HT-29 (cell line): ENCODE data around the gene MTA1. TPM values are rescaled to one million over a fixed set of nuclear protein-coding genes. Genes with fewer than 3 reads are reported as not detected.

Experiments used
- DNase-seq: peaks from one replicate; pipeline ENCODE4 v3.0.0-alpha.2; 2015; ENCODE audit warnings: low spot score
- total RNA-seq: library from RNA; depleted of rRNA; stranded (reverse); fragments of >200 nt; shearing (Covaris generic); gene quantifications from 2 replicates; pipeline ENCODE4 v1.2.3, GENCODE V29; 2014; rRNA removed

The MTA1 gene
- 120 and 136 TPM in 2 replicates for total RNA-seq

DNA sequence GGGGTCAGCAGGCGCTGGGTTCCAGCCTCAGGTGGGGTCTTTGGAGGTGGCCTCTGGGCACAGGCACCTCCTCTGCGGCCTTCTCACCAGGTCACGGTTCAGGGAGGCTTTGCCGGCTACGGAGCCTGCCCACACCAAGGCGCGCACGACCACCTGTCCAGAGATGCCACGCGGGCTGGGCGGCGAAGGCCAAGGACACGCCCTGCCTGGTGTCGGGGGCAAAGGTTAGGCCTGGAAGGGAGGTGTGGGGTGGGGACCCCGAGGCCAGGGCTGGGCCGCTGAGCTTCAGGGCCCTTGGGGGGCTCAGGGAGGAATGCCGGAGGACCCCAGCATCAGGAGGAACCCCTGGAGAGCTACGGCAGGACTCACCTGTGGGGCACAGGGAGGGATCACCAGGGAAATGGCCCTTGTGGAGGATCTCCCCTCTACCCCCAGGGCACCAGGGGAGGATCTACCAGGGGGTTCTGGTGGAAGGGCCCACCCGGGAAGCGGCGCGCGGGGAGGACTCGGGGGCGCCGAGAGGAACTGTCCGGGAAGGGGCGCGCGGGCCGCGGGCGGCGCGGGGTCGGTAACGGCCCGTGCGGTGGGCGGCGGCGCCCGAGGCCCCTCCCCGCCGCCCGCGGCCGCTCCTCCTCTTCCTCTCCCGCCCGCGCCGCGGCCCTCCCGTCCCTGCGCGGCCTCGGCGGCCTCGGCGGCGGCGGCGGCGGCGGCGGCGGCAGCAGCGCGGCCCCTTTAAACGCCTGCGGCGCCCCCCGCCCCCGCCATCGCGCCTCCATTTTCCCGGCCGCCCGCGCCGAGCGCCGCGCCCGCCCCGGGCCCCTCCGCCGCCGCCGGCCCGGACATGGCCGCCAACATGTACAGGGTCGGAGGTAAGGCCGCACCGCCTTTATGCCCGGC lies at the start of gene MTA1:
Gene MTA1 (plus strand): TSS at position 633 of the 897 bp plus-strand sequence. CDS start 209 bp downstream, at position 842.
- no peak for DNase-seq

DNA sequence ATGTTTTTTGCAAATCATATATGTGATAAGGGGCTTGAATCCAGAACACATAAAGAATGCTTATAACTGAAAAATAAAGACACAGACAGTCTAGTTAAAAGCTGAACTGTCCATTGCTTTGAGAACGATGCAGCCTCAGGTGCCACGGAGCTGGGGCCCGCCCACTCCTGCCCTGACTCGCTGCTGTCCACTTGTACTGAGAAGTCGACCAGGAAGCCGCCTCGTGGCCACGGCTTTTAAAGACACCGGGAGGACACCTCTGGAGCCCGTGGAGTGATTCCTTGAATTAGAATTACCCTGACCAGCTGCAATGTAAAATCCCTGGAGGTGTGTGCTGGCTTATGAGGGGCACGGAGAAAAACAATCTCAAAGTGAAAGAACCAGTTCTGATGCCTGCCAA lies 45.2 kb upstream of the MTA1 start:
- peak; percentile 27 for DNase-seq

DNA sequence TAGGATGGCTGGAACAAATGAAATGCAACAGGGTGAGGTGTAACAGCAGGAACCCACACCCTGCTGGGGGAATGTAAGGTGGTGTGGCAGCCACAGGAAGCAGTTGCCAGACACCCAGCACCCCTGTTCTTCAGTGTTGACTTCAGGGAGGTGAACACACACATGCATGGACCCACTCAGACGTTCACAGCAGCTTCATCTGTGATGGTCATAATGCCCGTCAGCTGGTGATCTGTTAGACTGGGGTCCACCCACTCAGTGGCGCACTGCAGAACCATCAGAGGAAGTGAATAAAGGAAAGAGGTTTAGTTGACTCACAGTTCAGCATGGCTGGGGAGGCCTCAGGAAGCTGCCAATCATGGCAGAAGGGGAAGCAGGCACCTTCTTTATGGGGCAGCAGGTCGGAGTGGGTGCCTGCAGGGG lies 44.0 kb upstream of the MTA1 start:
- DNase-seq, result no peak

DNA sequence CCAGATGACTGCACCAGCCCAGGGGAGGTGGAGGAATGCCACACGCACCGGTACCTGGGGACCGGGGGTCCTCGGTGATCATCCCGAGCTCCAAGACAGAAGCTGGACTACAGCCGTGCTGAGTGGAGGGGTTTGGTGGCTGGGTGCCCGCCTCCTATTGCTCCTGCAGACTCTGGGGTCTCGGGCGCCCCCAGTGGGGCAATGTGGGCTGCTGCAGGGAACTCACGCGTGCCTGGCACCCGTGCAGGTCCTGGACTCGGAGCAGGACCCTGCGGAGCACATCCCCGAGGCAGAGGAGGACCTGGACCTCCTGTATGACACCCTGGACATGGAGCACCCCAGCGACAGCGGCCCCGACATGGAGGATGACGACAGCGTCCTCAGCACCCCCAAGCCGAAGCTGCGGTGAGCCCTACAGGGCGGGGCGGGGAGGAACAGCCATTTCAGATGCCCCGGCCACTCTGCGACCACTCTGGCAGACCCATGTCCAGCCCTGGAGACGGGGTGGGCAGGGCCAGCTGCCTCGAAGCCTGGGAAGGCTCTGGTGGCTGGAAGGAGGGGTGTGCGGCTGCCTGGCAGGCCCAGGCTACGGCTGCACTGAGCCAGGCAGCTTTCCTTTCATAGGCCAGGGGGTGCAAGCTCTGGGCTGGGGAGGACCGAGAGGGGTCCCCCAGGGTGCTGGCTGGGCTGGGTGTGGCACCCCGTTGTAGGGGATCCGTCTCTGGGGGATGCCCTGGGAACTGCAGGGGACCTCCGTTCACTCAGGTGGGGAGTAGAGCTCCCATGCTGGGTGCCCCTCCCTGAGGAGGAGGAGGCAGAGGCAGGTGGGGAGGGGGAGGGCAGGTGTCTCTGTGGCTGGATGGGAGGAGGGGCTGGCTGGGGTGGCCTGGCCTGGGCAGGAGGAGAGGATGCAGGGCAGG lies 42.8 kb upstream of the MTA1 start:
- DNase-seq, result no peak

DNA sequence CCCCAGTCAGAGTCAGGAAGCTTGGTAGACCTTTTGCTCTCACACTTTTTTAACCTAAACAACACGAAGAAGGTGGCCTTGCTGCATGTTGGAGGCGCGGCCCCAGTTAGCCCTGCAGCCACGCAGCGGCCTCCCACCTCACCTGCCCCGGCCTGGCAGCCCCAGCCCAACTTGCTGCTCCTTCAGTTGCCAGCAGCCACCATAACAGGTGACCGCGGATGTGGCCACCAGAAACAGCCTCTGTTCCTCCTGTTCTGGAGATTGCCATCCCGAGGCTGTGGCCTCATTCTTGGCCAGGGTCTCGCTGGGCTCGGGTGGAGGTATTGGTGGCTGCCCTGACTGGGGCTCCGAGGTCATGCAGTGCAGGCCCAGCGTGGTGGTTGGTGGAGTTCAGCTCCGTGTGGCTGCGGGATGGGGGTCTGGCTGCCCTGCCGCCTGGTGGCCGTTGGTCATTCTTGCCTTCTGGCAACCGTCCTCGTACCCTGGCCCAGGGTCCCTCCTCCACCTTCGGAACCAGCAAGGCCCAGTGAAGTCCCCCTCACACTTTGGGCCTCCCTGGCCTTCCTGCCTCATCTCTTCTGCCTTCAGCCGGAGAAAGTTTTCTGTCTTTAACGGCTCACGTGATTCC lies 42.0 kb upstream of the MTA1 start:
- DNase-seq, result no peak

DNA sequence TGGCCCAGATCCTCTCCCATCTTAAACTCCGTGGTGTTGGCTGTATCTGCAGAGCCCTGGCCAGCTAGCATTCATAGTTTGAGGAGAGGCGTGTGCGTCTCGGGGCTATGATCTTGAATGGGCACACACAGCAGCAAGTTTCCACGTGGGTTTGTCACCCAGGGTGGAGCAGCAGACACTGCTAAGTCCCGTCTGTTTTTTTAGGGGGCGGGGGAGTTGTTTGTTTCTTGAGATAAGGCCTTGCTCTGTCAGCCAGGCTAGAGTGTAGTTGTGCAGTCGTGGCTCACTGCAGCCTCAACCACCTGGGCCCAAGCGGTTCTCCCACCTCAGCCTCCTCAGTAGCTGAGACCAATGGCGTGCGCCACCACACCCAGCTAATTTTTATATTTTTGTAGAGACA lies 41.4 kb upstream of the MTA1 start:
- no peak for DNase-seq

DNA sequence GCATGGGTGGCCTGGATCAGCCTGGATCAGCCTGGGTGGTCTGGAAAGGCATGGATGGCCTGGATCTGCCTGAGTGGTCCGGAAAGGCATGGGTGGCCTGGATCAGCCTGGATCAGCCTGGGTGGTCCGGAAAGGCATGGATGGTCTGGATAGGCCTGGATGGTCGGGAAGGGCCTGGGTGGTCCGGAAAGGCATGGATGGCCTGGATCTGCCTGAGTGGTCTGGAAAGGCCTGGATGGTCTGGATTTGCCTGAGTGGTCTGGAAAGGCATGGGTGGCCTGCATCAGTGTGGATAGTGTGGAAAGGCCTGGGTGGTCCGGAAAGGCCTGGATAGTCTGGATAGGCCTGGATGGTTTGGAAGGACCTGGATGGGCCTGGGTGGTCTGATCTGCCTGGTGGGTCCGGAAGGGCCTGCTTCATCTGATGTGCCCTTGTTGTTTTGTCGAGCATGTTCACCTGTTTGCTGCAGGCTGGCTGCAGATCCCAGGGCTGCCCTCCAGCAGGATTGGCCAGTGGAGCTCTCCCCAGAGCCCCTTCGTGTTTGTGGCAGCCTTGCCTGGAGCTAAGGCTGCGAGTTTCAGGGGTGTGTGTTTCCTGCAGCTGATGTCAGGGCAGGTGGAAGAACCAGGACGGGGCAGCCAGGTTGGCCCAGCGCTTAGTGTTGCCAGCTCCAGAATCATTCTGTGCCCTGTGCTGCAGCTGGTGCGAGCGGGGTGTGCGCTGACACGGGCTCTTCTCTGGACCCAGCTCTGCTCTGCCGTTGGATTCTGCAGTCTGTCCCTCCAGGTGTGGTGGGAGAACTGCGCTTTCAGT lies 40.5 kb upstream of the MTA1 start:
- DNase-seq, result no peak

DNA sequence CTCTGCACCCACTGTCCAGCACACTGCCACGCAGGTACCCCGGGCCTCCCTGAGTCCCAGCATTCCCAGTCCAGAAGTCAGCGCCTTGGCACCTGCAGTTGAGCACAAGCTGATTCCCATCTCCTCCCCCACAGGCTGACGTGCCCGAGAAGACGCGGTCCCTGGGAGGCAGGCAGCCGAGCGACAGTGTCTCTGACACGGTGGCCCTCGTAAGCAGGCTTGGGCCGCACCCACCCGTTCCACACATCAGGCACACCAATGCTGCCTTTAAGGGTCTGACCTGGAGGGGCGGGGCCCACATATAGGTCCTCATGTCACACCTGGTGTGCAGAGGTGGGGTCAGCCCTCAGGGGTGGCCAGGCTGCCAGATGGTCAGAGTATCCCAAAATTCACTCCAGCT lies 39.7 kb upstream of the MTA1 start:
- no peak for DNase-seq

DNA sequence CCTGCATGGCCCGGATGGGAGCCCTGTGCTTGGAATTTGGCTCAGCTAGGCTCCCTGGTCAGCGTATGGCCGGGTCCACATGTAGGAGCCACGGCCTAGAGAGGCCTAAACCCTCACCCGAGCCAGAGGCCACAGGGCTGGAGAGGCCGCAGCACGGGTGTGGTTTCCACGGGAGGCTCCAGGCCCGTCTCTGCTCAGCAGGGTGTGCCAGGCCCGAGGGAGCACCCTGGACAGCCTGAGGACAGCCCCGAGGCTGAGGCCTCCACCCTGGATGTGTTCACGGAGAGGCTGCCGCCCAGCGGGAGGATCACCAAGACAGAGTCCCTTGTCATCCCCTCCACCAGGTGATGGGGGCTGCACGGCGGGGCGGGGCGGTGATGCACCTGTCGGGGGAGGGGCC lies 38.9 kb upstream of the MTA1 start:
- DNase-seq, result no peak

DNA sequence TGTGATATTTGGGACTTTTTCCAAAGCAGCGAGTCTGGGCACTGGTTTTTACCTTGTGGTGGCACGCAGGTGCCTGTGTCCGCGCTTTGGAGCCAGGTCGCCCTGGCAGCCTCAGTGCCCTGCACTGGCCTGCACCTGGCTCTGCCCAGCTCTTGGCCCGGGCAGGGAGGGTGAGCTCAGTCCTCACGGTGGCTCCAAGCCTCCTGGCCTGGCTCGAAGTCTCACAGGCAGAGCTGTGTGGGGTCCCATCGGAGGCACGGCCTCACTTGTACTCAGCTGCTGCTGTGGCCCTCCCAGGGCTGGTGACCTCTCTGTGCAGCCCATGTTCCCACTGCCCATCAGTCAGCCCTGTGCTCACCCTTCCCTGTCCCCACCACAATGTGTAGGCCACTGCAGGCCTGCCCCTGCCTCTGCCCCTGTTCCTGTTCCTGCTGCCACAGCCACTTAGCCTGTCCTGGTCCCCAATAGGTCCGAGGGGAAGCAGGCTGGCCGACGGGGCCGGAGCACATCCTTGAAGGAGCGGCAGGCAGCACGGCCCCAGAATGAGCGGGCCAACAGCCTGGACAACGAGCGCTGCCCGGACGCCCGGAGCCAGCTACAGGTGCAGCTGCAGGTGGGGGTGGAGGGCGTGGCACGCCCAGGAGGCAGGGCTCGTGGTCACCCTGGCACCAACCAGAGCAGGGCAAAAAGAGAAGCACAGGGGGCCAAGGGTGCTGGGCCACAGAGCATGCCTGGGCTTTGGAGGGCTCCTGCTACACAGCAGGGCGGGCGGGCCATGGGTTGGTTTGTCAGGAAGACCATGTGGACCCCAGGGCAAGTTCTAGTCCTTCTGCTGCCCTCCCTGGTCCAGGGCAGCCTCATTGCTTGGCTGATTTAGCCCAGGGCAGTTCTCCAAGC lies 37.9 kb upstream of the MTA1 start:
- DNase-seq, result no peak

DNA sequence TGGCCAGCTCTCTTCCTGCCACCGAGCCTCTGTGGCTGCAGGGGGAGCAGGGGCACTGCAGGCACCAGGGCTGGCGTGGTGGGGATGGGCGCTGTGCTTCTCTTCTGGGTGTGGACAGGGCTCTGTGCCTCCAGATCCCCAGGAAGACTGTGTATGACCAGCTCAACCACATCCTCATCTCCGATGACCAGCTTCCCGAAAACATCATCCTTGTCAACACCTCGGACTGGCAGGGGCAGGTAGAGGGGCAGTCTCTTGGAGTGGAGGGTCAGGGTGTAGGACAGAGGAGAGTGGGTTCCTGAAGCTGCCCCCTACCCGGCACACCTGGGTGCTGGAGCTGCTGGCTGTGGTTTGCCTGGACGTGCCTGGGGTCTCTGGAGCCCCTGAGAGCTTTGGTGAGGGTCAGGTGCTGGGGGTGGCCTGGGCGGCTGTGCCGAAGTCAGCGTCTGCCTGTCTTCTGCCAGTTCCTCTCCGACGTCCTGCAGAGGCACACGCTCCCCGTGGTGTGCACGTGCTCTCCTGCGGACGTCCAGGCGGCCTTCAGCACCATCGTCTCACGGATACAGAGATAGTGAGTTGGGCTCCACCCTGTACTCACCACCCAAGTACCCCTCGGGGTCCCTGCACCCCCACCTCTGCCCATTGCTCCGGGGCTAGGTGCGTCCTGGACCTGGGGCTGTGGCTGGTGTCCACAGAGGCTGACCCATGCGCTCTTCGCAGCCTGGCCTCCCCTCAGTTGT lies 37.1 kb upstream of the MTA1 start:
- no peak for DNase-seq

DNA sequence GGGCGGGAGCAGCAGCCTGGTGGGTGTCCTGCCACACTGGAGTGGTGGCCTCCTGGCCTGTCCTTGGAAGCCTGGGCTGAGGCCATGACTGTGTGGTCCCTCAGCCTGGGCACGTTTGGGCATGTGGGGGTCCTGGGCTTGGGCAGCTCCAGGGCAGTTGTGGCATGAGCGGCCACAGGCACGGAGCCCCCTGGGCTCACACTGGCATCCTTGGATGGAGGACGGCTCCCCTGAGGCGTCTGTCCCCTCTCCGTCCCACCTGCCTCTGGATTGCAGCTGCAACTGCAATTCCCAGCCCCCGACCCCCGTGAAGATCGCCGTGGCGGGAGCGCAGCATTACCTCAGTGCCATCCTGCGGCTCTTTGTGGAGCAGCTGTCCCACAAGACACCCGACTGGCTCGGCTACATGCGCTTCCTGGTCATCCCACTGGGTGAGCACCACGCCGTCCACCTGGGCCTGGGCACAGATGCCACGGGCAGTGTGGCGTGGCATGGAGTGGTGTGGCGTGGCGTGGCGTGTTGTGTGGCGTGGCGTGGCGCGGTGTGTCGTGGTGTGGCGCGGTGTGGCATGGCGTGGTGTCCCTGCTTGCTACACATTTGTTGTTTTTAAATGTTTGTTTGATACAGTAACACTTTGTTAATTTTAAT lies 36.4 kb upstream of the MTA1 start:
- DNase-seq, result no peak

DNA sequence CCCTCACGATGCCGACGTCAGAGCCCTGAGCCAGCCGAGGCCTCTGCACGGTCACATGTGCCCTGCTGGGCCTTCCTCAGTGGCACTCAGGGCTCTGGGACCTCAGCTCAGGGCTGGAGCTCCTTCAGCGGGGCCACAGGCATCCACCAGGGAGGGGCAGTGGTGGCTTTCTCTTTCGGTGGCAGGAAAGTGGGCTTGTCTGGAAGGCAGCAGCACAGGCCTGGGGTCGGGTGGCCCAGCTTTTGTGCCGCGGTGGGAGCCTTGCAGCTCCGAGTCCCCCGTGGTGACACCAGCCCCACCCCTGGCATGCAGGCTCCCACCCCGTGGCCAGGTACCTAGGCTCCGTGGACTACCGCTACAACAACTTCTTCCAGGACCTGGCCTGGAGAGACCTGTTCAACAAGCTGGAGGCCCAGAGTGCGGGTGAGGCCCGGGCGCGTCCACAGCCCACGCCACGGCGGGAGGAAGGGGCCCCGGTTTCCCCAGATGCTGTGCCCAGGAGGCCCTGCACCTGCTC lies 35.5 kb upstream of the MTA1 start:
- DNase-seq, result no peak

DNA sequence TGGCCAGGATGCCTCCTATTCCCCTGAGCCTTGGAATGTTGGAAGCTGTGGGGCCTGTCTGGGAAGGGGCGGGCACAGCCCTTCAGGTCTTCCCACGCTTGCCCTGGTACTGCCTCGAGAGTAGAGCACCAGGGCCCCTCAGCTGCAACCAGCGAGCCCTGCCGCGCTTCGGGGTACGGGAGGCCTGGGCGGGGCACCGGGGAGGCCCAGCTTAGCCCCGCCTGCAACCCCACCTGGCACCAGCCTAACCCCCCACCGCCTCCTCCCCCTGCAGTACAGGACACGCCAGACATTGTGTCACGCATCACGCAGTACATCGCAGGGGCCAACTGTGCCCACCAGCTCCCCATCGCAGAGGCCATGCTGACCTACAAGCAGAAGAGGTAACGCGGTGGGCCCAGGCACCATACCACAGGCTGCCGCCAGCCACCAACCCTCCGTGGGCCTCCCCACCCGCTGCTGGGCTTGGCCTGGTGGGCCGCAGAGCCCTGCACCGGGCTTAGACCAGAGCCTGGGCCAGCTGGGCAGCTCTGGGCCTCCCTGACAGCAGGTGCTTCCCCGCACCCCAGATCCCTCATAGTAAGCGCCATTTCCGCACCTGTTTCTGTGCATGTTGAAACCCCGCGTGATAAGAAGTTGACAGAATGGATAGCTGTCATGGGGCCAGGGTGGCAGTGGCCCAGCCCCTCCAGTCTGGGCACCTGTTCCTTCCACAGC lies 34.9 kb upstream of the MTA1 start:
- no peak for DNase-seq

DNA sequence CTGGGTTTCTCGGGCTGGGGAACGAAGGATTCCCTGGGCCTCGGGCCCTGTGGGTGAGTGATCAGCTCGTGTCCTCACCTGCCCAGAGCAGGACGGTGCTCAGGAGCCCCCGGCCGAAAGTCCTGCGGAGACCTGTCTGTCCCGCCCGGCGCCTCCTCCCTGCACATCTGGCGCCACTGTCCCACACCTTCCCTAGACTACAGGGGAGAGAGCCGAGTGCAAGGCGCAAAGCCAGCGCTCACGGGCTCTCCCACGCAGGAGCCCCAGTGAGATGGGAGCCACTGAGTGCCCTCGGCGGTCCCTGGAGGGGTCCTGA lies 34.3 kb upstream of the MTA1 start:
- no peak for DNase-seq

DNA sequence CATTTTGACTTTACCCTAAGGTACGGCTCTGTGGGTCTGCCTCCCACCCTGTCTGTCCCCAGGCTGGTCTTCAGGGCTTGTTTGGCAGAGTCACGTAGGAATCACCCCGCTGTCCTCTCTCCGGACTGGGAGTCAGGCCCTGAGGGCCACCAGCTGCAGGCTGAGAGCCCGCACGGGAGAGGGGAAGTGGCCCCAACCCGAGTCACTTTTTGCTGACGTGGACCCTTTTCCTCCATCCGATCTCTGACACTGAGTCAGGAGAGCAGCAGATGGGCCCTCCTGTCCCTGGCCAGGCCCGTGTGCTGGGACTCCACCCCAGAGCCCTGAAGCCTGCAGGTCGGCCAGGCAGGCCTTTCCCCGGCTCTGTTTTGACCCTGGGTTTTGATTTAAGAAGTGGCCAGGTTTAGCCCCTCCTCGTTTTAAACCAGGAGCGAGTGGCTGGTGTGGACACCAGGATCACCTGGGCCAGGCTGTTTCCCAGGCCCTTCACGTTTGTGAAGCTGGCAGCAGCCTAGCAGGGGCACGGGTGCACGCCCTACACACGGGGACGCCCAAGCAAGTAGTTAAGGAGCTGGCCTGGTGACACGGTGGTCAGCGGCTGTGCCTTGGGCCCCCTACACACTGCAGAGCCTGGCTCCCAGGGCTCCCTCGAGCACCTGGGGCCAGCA lies 33.8 kb upstream of the MTA1 start:
- DNase-seq, result no peak
